ENCODE results near the gene MYO18B. TPM values are rescaled to one million over a fixed set of nuclear protein-coding genes. Genes with fewer than 3 reads are reported as not detected.

Gene MYO18B
- total and polyA plus RNA-seq, 2 of the 8 experiments (the other 6 are each of a cell fraction or from before 2014, with no cell fraction given) = 0.62 to 0.78 TPM

DNA sequence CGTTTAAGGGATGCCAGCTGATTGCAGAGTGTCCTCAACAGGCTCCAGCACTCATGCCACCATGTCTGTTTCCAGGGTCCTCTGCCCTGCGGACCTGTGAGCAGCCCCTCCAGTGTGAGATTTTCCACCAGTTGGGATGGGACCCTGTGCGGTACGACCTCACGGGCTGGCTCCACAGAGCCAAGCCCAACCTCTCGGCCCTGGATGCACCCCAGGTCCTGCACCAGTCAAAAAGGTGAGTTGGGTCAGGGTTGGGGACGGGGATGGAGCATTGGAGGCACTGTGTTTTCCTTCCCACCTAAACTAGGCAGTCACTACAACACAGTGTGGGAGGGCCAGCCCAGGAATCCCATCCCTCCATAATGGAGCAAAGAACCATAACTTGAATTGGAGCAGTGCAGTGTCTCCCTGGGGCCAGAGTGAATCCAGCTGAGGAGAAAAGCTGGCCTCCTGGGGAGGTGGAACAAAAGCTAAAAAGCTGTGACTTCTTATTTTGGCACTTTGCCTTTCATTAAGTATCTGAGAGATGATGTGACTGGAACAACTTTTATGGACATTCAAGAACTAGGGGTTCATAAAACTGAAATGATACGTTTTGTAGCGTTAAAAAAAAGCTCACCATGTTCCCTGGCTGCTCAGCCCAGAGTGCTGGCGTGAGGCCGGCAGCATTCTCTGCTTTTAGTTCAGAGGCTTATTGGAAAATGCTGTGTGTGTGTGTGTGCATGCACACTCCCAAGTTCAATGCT, 101.8 kb downstream of the MYO18B start:
- POLR2A ChIA-PET (ENCODE audit: partially characterized antibody) = no interaction called here
- Histone ChIP-seq H3K4me3 (ENCODE audit: extremely low read depth in 1 of 4, insufficient read depth in 2 of 4, low read depth in 3 of 4, low read length in 4 of 4) (no peak overlapping the region), H2BK12ac (ENCODE audit: low read depth, low read length) (no peak overlapping the region)

More for the DNA sequence above, 101.8 kb downstream of the MYO18B start:
- no peak overlapping the region for H3K4me2 ChIP-seq (ENCODE audit: insufficient read depth in 1 of 2, low read depth in 2 of 2, low read length in 2 of 2)
- H2BK120ac ChIP-seq (replicated peaks; ENCODE audit: low read depth, low read length) = no peak overlapping the region
- no peak overlapping the region for H4K5ac ChIP-seq (ENCODE audit: insufficient read length, low read depth, low read length)
- H2AK5ac ChIP-seq (ENCODE audit: low read depth, low read length) = no peak overlapping the region
- no peak overlapping the region; the same call in 1 of the 2 replicates for H2BK20ac ChIP-seq (ENCODE audit: low read length)
- H3K4ac ChIP-seq (replicated peaks; ENCODE audit: insufficient read length, low read depth, low read length) = no peak overlapping the region
- no peak overlapping the region for H3K14ac ChIP-seq (ENCODE audit: insufficient read length)
- no peak overlapping the region for H4K8ac ChIP-seq (ENCODE audit: extremely low read depth, insufficient read depth, low read length)
- no peaks in the 10 kb centered on the region for H3K9me3 ChIP-seq (ENCODE audit: insufficient read depth in 2 of 2, low read depth in 1 of 2, low read length in 1 of 2)
- no peaks in the 10 kb centered on the region for H3K79me1 ChIP-seq (ENCODE audit: low read depth, low read length)
- no peaks in the 10 kb centered on the region for H3K79me2 ChIP-seq (ENCODE audit: control insufficient read depth in 1 of 2, insufficient read depth in 2 of 2, low read length in 2 of 2)
- H2AFZ ChIP-seq (ENCODE audit: low read length) = no peak overlapping the region
- H3K27me3 ChIP-seq (replicated peaks in 1 of 4; ENCODE audit: control insufficient read depth in 3 of 4, extremely low read depth in 1 of 4, insufficient read depth in 3 of 4, low read length in 3 of 4) = no peaks in the 10 kb centered on the region
- no peak overlapping the region for H2BK15ac ChIP-seq (ENCODE audit: low read length)
- WGBS, 2 experiments (ENCODE audit: extremely low coverage in 1 of 2, insufficient coverage in 1 of 2, insufficient read length in 1 of 2, insufficient replicate concordance in 2 of 2, low coverage in 1 of 2, low lambda C conversion rate in 2 of 2, missing lambda C conversion rate in 1 of 2) = 91% methylated on average over 11 of the region's 11 CpGs; no CpG with 5 or more reads in 1 of the 2 experiments
- no peaks in the 10 kb centered on the region for H3K23me2 ChIP-seq (ENCODE audit: low read depth, low read length)
- H3K23ac ChIP-seq (ENCODE audit: insufficient read length) = no peak overlapping the region
- H4K20me1 ChIP-seq (replicated peaks in 1 of 2; ENCODE audit: control insufficient read depth in 1 of 2, insufficient read depth in 2 of 2, low read length in 2 of 2) = no peaks in the 10 kb centered on the region
- peaks cover 0 to 3% (median 1%) of the 10 kb centered on the region in 4 experiments; a peak in 2 of 7 replicates for H3K4me1 ChIP-seq (replicated peaks in 1 of 4; ENCODE audit: control insufficient read depth in 3 of 4, insufficient read depth in 4 of 4, low read length in 3 of 4)
- H3K36me3 ChIP-seq (ENCODE audit: control insufficient read depth in 2 of 4, insufficient read depth in 4 of 4, low read length in 3 of 4) = no peaks in the 10 kb centered on the region
- no peak overlapping the region for H2BK5ac ChIP-seq (ENCODE audit: low read depth, low read length)
- DNase-seq (ENCODE audit: low read depth in 1 of 2, low spot score in 2 of 2) (no peak), FAIRE-seq (no peak)
- H4K91ac ChIP-seq (replicated peaks; ENCODE audit: insufficient read length, low read length) = no peak overlapping the region
- no peak overlapping the region for H3K18ac ChIP-seq (ENCODE audit: extremely low read depth, low read length)
- CTCF ChIA-PET (ENCODE audit: partially characterized antibody) = interaction anchor here (1.3 kb wide), 1 partner anchor 59 kb away, joined by 4 read pairs; no protein-coding TSS in a partner anchor
- H3K9ac ChIP-seq (replicated peaks in 1 of 4; ENCODE audit: extremely low read depth in 1 of 4, low read depth in 3 of 4, low read length in 3 of 4) = no peak overlapping the region
- H3K56ac ChIP-seq (replicated peaks; ENCODE audit: insufficient read length, low read depth, low read length) = no peak overlapping the region
- TF ChIP-seq, protein P1, sequence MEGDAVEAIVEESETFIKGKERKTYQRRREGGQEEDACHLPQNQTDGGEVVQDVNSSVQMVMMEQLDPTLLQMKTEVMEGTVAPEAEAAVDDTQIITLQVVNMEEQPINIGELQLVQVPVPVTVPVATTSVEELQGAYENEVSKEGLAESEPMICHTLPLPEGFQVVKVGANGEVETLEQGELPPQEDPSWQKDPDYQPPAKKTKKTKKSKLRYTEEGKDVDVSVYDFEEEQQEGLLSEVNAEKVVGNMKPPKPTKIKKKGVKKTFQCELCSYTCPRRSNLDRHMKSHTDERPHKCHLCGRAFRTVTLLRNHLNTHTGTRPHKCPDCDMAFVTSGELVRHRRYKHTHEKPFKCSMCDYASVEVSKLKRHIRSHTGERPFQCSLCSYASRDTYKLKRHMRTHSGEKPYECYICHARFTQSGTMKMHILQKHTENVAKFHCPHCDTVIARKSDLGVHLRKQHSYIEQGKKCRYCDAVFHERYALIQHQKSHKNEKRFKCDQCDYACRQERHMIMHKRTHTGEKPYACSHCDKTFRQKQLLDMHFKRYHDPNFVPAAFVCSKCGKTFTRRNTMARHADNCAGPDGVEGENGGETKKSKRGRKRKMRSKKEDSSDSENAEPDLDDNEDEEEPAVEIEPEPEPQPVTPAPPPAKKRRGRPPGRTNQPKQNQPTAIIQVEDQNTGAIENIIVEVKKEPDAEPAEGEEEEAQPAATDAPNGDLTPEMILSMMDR (IDR thresholded peaks at IDR 0.05; ENCODE audit: control extremely low read depth in 1 of 3, insufficient read depth in 1 of 3, low read depth in 1 of 3, low read length in 3 of 3) = no peak
- TF ChIP-seq ZNF274 (IDR thresholded peaks at IDR 0.05; ENCODE audit: borderline replicate concordance, extremely low read depth, low read length) (no peak), YY1 (IDR thresholded peaks at IDR 0.05; ENCODE audit: low read depth, low read length) (no peak)
- H3K27ac ChIP-seq (ENCODE audit: low read depth, low read length) = no peak overlapping the region
